Glutamatergic neuron (in vitro differentiated cells): ENCODE data around the gene TMEM147. TPM values are rescaled to one million over a fixed set of nuclear protein-coding genes. Genes with fewer than 3 reads are reported as not detected.
A peak's percentile ranks its signal among the peaks of the same experiment; 100 is the strongest.
"Not testable (repeated sequence)": the region's sequence is repeated elsewhere in the genome, so short reads cannot be mapped to it uniquely, and the experiment has no call there.

Experiments
- DNase-seq: peaks from one replicate; pipeline ENCODE4 v3.0.0; 2022
- H3K27ac Mint-ChIP-seq: one replicate; pipeline ENCODE4 v1.8.0; 2020; ENCODE audit warnings: mild to moderate bottlenecking, mixed read lengths, inconsistent platforms; ENCODE audit not compliant: unreplicated experiment
- H3K27me3 Mint-ChIP-seq: one replicate; pipeline ENCODE4 v1.8.0; 2020; ENCODE audit warnings: mild to moderate bottlenecking, moderate library complexity, mixed read lengths, inconsistent platforms; ENCODE audit not compliant: unreplicated experiment
- H3K36me3 Mint-ChIP-seq: one replicate; pipeline ENCODE4 v1.8.0; 2020; ENCODE audit warnings: mild to moderate bottlenecking, mixed read lengths, inconsistent platforms; ENCODE audit not compliant: unreplicated experiment
- H3K4me1 Mint-ChIP-seq: one replicate; pipeline ENCODE4 v1.8.0; 2020; ENCODE audit warnings: mild to moderate bottlenecking, low read depth, mixed read lengths, inconsistent platforms; ENCODE audit not compliant: unreplicated experiment
- H3K4me3 Mint-ChIP-seq: one replicate; pipeline ENCODE4 v1.8.0; 2020; ENCODE audit warnings: mild to moderate bottlenecking, mixed read lengths, inconsistent platforms; ENCODE audit not compliant: unreplicated experiment
- H3K9me3 Mint-ChIP-seq: one replicate; pipeline ENCODE4 v1.8.0; 2020; ENCODE audit warnings: mild to moderate bottlenecking, moderate library complexity, mixed read lengths, inconsistent platforms; ENCODE audit not compliant: unreplicated experiment
- CTCF ChIP-seq: fragments of 200-600 bp; sonication (generic); IDR thresholded peaks from one replicate; pipeline ENCODE4 v1.5.0; 2021; ENCODE audit not compliant: partially characterized antibody, unreplicated experiment
- total RNA-seq: library from RNA; stranded (reverse); fragmentation: NEBNext Ultra II Directional; extraction: Animal tissue kit (Norgen Biotek cat#: 25700); gene quantifications from one replicate; pipeline ENCODE4 v1.2.1, GENCODE V29; 2021; ENCODE audit not compliant: unreplicated experiment

TMEM147 gene
- total RNA-seq, 1 donor from 2014 or later, result 67.2 TPM

GRCh38 chr19:35582760-35583159, 37.3 kb downstream of the TMEM147 start:
- no peak overlapping the region for H3K27ac Mint-ChIP-seq
- no peak for TF ChIP-seq CTCF
- H3K4me3 Mint-ChIP-seq, result no peak overlapping the region
- peaks cover 2% of the 10 kb centered on the region for H3K27me3 Mint-ChIP-seq
- no peaks in the 10 kb centered on the region for H3K9me3 Mint-ChIP-seq
- DNase-seq, result no peak
- H3K4me1 Mint-ChIP-seq, result no peaks in the 10 kb centered on the region
- H3K36me3 Mint-ChIP-seq, result no peaks in the 10 kb centered on the region

- TF ChIP-seq CTCF, result no peak
- H3K27me3 Mint-ChIP-seq, result peaks cover 3% of the 10 kb centered on the region
- no peaks in the 10 kb centered on the region for H3K4me1 Mint-ChIP-seq
- H3K9me3 Mint-ChIP-seq, result no peaks in the 10 kb centered on the region
- H3K36me3 Mint-ChIP-seq, result no peaks in the 10 kb centered on the region
- DNase-seq, result no peak
- H3K4me3 Mint-ChIP-seq, result no peak within 1 kb of the TSS
- H3K27ac Mint-ChIP-seq, result no peak within 1 kb of the TSS
These were observed 40.4 kb downstream of the TMEM147 start, which contains the start of gene PMIS2 for GRCh38 chr19:35585848-35586247. Gene PMIS2 (plus strand): TSS chr19:35586173. CDS start chr19:35586260, 87 bp downstream.

GRCh38 chr19:35587321-35587720, 41.9 kb downstream of the TMEM147 start:
- DNase-seq, result no peak
- Mint-ChIP-seq H3K27me3 (peaks cover 2% of the 10 kb centered on the region), H3K4me3 (no peak overlapping the region), H3K36me3 (no peaks in the 10 kb centered on the region), H3K9me3 (no peaks in the 10 kb centered on the region), H3K27ac (no peak overlapping the region), H3K4me1 (no peaks in the 10 kb centered on the region)
- TF ChIP-seq CTCF, result no peak

- Mint-ChIP-seq H3K27ac (no peak overlapping the region), H3K4me3 (no peak overlapping the region), H3K4me1 (no peaks in the 10 kb centered on the region), H3K27me3 (peaks cover 2% of the 10 kb centered on the region), H3K36me3 (no peaks in the 10 kb centered on the region), H3K9me3 (no peaks in the 10 kb centered on the region)
- DNase-seq, result no peak
- no peak for TF ChIP-seq CTCF
These were observed 45.4 kb downstream of the TMEM147 start for GRCh38 chr19:35590875-35591274.

- H3K4me1 Mint-ChIP-seq, result no peaks in the 10 kb centered on the region
- peak; percentile 15 for TF ChIP-seq CTCF
- no peaks in the 10 kb centered on the region for H3K36me3 Mint-ChIP-seq
- no peak overlapping the region for H3K4me3 Mint-ChIP-seq
- no peak overlapping the region for H3K27ac Mint-ChIP-seq
- peaks cover 2% of the 10 kb centered on the region for H3K9me3 Mint-ChIP-seq
- peak; percentile 19 for DNase-seq
- peaks cover 2% of the 10 kb centered on the region for H3K27me3 Mint-ChIP-seq
These were observed 46.8 kb downstream of the TMEM147 start for GRCh38 chr19:35592226-35592625.

GRCh38 chr19:35595026-35595425, 49.6 kb downstream of the TMEM147 start:
- H3K9me3 Mint-ChIP-seq, H3K36me3 Mint-ChIP-seq, DNase-seq, H3K27me3 Mint-ChIP-seq, H3K4me1 Mint-ChIP-seq, H3K27ac Mint-ChIP-seq, H3K4me3 Mint-ChIP-seq: not testable (repeated sequence)
